Thyroid gland (tissue), 4 donors: ENCODE results near the gene SLC35B4. TPM values are rescaled to one million over a fixed set of nuclear protein-coding genes. Genes with fewer than 3 reads are reported as not detected.

ENCODE experiments used
- DNase-seq, 2 donors: peaks; one replicate each; pipeline ENCODE4 v3.0.0-alpha.2; 2019
- H3K27ac ChIP-seq, 3 donors: fragments of 200-600 bp; sonication (generic); 1 replicate in 2 of 3; 2 replicates in 1 of 3; pipeline ENCODE4 v1.5.1; 2016 to 2019; ENCODE audit warnings: mild to moderate bottlenecking in 1 of 3, moderate library complexity in 1 of 3
- H3K27me3 ChIP-seq: fragments of 200-600 bp; sonication (generic); one replicate; pipeline ENCODE4 v1.5.1; 2019
- H3K36me3 ChIP-seq, 2 donors: fragments of 200-600 bp; sonication (generic); one replicate each; pipeline ENCODE4 v1.5.1; 2016 to 2019
- H3K4me1 ChIP-seq, 2 donors: fragments of 200-600 bp; sonication (generic); one replicate each; pipeline ENCODE4 v1.5.1; 2017 to 2019
- H3K4me3 ChIP-seq, 3 donors: fragments of 200-600 bp; sonication (generic); replicated peaks in 1 of 3; 1 replicate in 2 of 3; 2 replicates in 1 of 3; pipeline ENCODE4 v1.5.1; 2016; ENCODE audit warnings: mild to moderate bottlenecking in 1 of 3
- H3K9me3 ChIP-seq: fragments of 200-600 bp; sonication (generic); one replicate; pipeline ENCODE4 v1.5.1; 2017
- CTCF ChIP-seq, 6 experiments: fragments of 200-600 bp in 3 of 6; fragments of 450-650 bp in 3 of 6; sonication (generic) in 3 of 6; IDR thresholded peaks; one replicate each; pipeline ENCODE4 v1.5.1; 2016 to 2019; ENCODE audit warnings: antibody characterized with exemption in 6 of 6, mild to moderate bottlenecking in 2 of 6, inconsistent platforms in 1 of 6, moderate library complexity in 1 of 6
- POLR2A ChIP-seq, 2 donors: fragments of 450-650 bp; IDR thresholded peaks; one replicate each; pipeline ENCODE4 v1.6.1; 2017; ENCODE audit warnings: antibody characterized with exemption in 2 of 2, mild to moderate bottlenecking in 2 of 2, moderate library complexity in 1 of 2
- WGBS, 2 donors: methylation state at CpG; one replicate each; pipeline ENCODE4 v1.1.5; 2017; 5-methylcytosine and 5-hydroxymethylcytosine counted together
- intact Hi-C: fragments of 100-400 bp; cut with DNase I; formaldehyde crosslinking; loops from one replicate; pipeline ENCODE4 v1.15.1; 2023
- total RNA-seq, 4 donors: library from RNA; depleted of rRNA; stranded (reverse); fragments of >200 nt; gene quantifications; one replicate each; pipeline ENCODE4 v1.2.3, GENCODE V29; 2016

The SLC35B4 gene
- total RNA-seq, 4 donors from 2014 or later, result 8.0 to 11.3 (median 8.9) TPM

GRCh38 chr7:134328900-134329299 is 12.2 kb upstream of the SLC35B4 start:
- 47 to 51% methylated on average over 2 of the region's 2 CpGs for WGBS, 2 donors
- H3K27ac ChIP-seq, result no peak overlapping the region
- intact Hi-C loops, result no loop called here
- no peaks in the 10 kb centered on the region for H3K4me1 ChIP-seq
- H3K27me3 ChIP-seq, result no peaks in the 10 kb centered on the region
- no peaks in the 10 kb centered on the region for H3K9me3 ChIP-seq
- no peaks in the 10 kb centered on the region for H3K36me3 ChIP-seq
- no peak for DNase-seq
- TF ChIP-seq POLR2A (IDR thresholded peaks at IDR 0.05) (no peak), CTCF (IDR thresholded peaks at IDR 0.05) (no peak)
- H3K4me3 ChIP-seq, result no peak overlapping the region

GRCh38 chr7:134327896-134328295 is 11.2 kb upstream of the SLC35B4 start:
- intact Hi-C loops, result no loop called here
- Histone ChIP-seq H3K4me1 (no peaks in the 10 kb centered on the region), H3K4me3 (no peak overlapping the region), H3K27ac (no peak overlapping the region), H3K36me3 (no peaks in the 10 kb centered on the region), H3K9me3 (no peaks in the 10 kb centered on the region), H3K27me3 (no peaks in the 10 kb centered on the region)
- DNase-seq, result peak; percentile 5 to 23
- WGBS, 2 donors, result 32 to 34% methylated on average over 7 of the region's 7 CpGs
- TF ChIP-seq POLR2A (IDR thresholded peaks at IDR 0.05) (no peak), CTCF (IDR thresholded peaks at IDR 0.05) (peak in 2 of 6 experiments; percentile 30 to 33)

- H3K9me3 ChIP-seq, result no peaks in the 10 kb centered on the region
- no peak for DNase-seq
- intact Hi-C loops, result no loop called here
- TF ChIP-seq POLR2A (IDR thresholded peaks at IDR 0.05) (no peak), CTCF (IDR thresholded peaks at IDR 0.05) (no peak)
- H3K27me3 ChIP-seq, result no peaks in the 10 kb centered on the region
- H3K27ac ChIP-seq, result no peak overlapping the region
- H3K4me1 ChIP-seq, result no peaks in the 10 kb centered on the region
- WGBS, 2 donors, result 88 to 96% methylated on average over 2 of the region's 2 CpGs
- H3K4me3 ChIP-seq, result no peak overlapping the region
- H3K36me3 ChIP-seq, result no peaks in the 10 kb centered on the region
Measured at GRCh38 chr7:134324107-134324506, 7.4 kb upstream of the SLC35B4 start.

DNA sequence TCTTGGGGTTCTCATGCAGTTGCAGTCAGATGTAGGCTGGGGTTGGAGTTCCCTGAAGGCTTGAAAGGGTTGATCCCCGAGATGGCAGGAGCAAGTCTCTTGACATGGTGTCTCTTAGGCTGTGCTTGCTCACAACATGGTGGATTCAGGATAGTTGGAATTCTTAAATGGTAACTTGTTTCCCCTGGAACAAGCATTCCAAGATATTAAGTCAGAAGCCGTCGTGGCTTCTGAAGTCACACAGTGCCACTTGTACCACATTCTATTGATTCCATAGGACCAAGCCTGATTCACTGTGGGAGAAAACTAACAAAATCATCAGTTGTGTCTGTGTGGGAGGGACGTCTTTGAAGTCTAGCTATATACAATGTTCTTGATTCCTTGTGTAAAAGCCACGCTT is 3.5 kb upstream of the SLC35B4 start:
- no peak for DNase-seq
- H3K4me3 ChIP-seq, result no peak overlapping the region
- H3K36me3 ChIP-seq, result no peaks in the 10 kb centered on the region
- peaks cover 0 to 9% of the 10 kb centered on the region in 2 donors for H3K4me1 ChIP-seq
- intact Hi-C loops, result no loop called here
- no peaks in the 10 kb centered on the region for H3K27me3 ChIP-seq
- H3K9me3 ChIP-seq, result no peaks in the 10 kb centered on the region
- 83 to 86% methylated on average over 5 of the region's 5 CpGs for WGBS, 2 donors
- TF ChIP-seq POLR2A (IDR thresholded peaks at IDR 0.05) (no peak), CTCF (IDR thresholded peaks at IDR 0.05) (no peak)
- H3K27ac ChIP-seq, result no peak overlapping the region

DNA sequence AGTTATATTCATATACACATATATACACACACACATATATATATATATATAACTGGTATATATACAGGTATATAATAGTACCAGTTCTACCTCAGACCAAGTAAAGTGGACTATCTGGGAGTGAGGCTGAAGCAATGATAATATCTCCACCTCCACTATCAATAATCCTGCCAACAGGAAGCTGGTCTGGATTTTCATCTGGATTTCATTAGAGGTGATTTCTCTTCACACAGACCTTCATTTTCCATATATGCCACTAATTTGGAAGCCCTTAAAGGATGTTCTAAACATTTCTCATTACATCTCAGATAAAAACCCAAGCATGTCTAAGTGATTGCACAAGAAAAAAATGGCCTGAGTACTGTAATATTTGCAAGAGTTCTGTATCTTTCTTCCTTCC is 1.7 kb upstream of the SLC35B4 start:
- Histone ChIP-seq H3K27ac (no peak overlapping the region), H3K36me3 (no peaks in the 10 kb centered on the region)
- intact Hi-C loops, result no loop called here

More for the DNA sequence above, 1.7 kb upstream of the SLC35B4 start:
- H3K9me3 ChIP-seq, result no peaks in the 10 kb centered on the region
- DNase-seq, result no peak
- peaks cover 0 to 9% of the 10 kb centered on the region in 2 donors for H3K4me1 ChIP-seq
- H3K27me3 ChIP-seq, result no peaks in the 10 kb centered on the region
- TF ChIP-seq CTCF (IDR thresholded peaks at IDR 0.05) (no peak), POLR2A (IDR thresholded peaks at IDR 0.05) (no peak)
- no peak overlapping the region for H3K4me3 ChIP-seq
